GM10266 (cell line): Measurements from ENCODE around the gene ANKMY2.

Experiments
- DNase-seq: peaks from one replicate; pipeline ENCODE4 v3.0.0; 2012; ENCODE audit errors: extremely low spot score
- TF ChIP-seq, protein P1 (sequence below): IDR thresholded peaks from 2 replicates; pipeline ENCODE4 v1.5.1; 2012; ENCODE audit warnings: mild to moderate bottlenecking, low read depth; ENCODE audit not compliant: control insufficient read depth, insufficient read depth; ENCODE audit errors: missing control alignments

The ANKMY2 gene

DNA sequence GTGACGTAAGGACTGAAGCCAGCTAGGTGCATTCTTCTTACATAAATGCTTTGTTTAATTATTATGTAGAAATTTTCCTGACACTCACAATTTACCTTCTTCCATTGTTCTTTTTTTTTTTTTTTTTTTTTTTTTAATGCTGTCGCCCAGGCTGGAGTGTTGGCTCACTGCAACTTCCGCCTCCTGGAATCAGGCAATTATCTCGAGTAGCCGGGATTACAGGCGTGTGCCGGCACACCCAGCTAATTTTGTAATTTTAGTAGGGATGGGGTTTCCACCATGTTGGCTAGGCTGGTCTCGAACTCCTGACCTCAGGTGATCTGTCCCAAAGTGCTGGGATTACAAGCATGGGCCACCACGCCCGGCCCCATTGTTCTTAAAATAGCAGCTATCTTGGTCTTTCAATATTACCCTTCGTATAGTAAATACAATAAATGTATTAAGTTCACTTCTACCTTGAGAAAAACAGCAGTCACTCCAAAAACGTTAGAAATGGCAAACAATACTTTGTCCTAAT is 32.5 kb upstream of the ANKMY2 start:
- no peak for DNase-seq
- TF ChIP-seq, protein P1, sequence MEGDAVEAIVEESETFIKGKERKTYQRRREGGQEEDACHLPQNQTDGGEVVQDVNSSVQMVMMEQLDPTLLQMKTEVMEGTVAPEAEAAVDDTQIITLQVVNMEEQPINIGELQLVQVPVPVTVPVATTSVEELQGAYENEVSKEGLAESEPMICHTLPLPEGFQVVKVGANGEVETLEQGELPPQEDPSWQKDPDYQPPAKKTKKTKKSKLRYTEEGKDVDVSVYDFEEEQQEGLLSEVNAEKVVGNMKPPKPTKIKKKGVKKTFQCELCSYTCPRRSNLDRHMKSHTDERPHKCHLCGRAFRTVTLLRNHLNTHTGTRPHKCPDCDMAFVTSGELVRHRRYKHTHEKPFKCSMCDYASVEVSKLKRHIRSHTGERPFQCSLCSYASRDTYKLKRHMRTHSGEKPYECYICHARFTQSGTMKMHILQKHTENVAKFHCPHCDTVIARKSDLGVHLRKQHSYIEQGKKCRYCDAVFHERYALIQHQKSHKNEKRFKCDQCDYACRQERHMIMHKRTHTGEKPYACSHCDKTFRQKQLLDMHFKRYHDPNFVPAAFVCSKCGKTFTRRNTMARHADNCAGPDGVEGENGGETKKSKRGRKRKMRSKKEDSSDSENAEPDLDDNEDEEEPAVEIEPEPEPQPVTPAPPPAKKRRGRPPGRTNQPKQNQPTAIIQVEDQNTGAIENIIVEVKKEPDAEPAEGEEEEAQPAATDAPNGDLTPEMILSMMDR = no peak

- DNase-seq = no peak
- TF ChIP-seq, protein P1 = no peak
Observed at GRCh38 chr7:16675277-16675676, 29.7 kb upstream of the ANKMY2 start.

DNA sequence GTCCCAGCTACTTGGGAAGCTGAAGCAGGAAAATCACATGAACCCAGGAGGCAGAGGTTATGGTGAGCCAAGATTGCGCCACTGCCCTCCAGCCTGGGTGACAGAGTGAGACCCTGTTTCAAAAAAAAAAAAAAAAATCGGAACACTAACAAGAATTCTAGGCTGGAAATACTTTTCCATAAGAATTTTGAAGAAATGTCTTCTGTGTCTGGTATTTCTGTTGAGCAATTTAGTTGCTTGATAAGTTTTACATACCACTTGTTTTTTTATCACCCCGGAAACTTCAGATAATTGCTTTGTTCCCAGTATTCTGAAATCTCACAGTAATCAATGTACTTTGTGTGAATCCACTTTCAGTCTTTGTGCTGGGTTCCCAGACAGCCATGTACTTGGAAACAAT is 26.3 kb upstream of the ANKMY2 start:
- TF ChIP-seq, protein P1 = no peak

DNA sequence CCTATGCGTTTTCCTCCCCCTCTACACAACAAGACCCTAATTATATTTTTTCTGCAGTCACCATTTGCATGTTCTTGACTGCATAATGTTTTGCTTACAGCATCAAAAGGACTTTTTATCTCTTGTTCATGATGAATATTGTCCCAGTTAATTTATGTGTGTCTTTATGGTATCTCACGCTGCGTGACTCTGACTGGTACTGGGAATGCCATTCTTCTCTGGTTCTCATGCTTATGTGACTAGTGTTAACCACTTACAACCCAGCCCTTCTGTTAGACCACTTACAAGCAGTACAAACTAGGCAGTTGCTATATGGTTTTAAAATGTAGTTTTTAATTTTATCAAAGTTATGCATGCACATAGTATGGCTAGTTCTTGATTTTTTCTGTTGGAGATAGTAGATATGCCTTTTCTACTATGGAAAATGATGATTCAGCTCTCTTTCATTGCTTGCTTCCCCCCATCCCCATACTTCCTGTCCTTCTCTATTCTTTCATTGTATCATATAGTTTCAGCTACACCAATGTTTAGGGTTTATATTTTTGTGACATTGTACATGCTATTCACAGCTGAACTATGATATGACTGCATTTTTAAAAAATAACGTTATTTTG is 25.3 kb upstream of the ANKMY2 start:
- no peak for DNase-seq
- TF ChIP-seq, protein P1 = no peak

More for the DNA sequence above, 26.3 kb upstream of the ANKMY2 start:
- no peak for DNase-seq

DNA sequence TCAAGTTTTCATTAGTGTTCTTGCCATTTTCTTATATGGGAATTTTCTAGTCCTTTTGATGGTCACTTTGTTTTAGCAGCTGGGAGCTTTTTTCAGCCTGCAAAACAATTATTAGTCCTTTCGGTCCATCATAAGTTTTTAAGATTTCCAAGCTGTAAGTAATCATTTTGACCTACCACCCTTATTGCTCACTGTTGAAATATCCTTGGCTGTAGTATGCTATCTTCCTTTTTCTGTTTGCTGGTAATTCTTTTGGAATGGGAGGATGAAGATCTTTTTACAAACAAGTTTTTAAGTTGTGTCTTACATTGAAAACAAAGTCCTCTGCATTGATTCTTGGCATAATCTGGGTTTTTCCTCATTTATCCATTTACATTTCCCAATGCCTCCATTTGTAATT is 24.5 kb upstream of the ANKMY2 start:
- no peak for DNase-seq
- TF ChIP-seq, protein P1 = no peak

GRCh38 chr7:16669581-16669980 is 24.0 kb upstream of the ANKMY2 start:
- no peak for DNase-seq

DNA sequence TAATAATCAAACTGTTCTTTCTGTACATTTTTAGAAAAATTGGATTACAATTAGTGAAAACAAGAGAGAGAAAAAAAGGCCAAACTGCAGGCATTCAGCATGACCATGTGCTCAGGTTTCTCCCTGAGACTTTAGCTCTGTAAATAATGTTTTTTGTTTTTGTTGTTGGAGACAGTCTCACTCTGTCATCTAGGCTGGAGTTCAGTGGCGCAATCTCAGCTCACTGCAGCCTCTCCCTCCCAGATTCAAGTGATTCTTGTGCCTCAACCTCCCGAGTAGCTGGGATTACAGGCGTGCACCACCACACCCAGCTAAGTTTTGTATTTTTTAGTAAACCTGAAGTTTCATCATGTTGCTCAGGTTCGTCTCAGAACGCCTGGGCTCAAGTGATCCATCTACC is 23.4 kb upstream of the ANKMY2 start:
- TF ChIP-seq, protein P1 = no peak
- DNase-seq = no peak

More at GRCh38 chr7:16669581-16669980, 24.0 kb upstream of the ANKMY2 start:
- TF ChIP-seq, protein P1 = no peak
